Epithelial cell of esophagus (primary cell): Measurements from ENCODE around the gene SPATA32.
A peak's percentile ranks its signal among the peaks of the same experiment; 100 is the strongest.

Source experiments
- DNase-seq: peaks from one replicate; pipeline ENCODE4 v3.0.0; 2010; ENCODE audit warnings: low read depth
- H3K4me3 ChIP-seq: 2 replicates; pipeline ENCODE4 v1.5.1; 2011; ENCODE audit warnings: mild to moderate bottlenecking, low read length, control low read depth
- TF ChIP-seq, protein P1 (sequence below): IDR thresholded peaks from 2 replicates; pipeline ENCODE4 v1.5.1; 2011; ENCODE audit warnings: low read depth, mild to moderate bottlenecking, low read length, control low read depth, inconsistent platforms; ENCODE audit not compliant: insufficient read depth; ENCODE audit errors: missing control alignments

Gene SPATA32

DNA sequence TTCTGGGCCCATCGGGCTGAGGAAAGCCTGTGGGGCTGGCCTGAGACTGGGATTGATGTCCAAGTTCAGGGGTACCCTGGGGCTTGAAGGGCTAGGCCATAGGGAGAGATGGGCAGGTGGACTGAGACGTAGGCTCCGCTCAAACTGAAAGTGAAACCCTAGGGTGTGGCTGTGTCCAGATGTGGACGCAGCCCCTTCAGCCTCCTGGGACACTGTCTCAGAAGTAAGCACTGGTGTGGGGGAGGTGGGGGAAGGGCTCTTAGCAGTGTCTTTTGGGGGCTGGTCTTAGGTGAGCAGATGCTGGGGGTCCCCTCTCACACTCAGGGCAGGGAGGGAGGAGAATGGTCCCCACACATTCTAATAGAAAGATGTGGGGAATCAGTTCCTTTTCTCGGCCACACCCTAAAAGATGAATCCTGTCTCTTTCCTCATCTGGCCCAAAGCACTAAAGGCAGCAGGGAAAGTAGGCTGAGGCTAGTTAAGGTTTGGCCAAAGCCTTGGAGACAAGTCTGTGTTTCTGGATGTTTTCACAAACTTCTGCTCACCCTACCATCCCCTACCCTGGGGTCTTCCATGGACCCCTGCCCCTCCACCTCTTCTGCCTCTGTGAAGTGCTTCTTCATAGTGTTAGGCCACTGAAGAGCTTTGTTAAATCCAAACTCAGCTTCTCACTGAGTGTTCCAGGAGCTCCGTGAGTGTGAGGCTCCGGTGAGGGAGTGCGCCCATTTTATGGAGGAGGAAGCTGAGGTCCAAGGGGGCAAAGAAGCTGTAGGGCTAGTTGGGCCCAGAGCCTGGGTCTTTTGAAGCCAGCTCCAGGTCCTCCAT is 34.6 kb downstream of the SPATA32 start:
- TF ChIP-seq, protein P1, sequence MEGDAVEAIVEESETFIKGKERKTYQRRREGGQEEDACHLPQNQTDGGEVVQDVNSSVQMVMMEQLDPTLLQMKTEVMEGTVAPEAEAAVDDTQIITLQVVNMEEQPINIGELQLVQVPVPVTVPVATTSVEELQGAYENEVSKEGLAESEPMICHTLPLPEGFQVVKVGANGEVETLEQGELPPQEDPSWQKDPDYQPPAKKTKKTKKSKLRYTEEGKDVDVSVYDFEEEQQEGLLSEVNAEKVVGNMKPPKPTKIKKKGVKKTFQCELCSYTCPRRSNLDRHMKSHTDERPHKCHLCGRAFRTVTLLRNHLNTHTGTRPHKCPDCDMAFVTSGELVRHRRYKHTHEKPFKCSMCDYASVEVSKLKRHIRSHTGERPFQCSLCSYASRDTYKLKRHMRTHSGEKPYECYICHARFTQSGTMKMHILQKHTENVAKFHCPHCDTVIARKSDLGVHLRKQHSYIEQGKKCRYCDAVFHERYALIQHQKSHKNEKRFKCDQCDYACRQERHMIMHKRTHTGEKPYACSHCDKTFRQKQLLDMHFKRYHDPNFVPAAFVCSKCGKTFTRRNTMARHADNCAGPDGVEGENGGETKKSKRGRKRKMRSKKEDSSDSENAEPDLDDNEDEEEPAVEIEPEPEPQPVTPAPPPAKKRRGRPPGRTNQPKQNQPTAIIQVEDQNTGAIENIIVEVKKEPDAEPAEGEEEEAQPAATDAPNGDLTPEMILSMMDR: no peak
- DNase-seq: peak; percentile 33
- no peak overlapping the region for H3K4me3 ChIP-seq

DNA sequence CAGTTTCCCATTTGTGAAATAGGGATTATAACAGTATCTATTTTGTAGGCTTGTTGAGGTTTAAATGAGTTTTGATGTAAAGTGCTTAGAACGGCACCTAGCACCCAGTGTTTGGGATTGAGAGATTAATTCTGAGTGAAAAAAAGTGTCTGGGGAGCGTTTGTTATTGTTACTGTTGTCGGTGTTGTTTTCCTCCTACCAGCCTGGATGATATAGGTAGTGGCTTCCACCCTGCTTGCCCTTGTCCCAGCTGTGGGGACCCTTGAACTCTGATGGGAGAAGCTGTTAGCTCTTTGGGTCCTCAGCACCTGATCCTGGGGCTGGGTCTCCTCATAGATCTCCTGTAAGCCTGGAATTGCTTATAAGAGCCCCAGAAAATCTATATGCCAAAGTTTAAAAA is 35.3 kb downstream of the SPATA32 start:
- no peak for DNase-seq
- TF ChIP-seq, protein P1: no peak
- H3K4me3 ChIP-seq: no peak overlapping the region

DNA sequence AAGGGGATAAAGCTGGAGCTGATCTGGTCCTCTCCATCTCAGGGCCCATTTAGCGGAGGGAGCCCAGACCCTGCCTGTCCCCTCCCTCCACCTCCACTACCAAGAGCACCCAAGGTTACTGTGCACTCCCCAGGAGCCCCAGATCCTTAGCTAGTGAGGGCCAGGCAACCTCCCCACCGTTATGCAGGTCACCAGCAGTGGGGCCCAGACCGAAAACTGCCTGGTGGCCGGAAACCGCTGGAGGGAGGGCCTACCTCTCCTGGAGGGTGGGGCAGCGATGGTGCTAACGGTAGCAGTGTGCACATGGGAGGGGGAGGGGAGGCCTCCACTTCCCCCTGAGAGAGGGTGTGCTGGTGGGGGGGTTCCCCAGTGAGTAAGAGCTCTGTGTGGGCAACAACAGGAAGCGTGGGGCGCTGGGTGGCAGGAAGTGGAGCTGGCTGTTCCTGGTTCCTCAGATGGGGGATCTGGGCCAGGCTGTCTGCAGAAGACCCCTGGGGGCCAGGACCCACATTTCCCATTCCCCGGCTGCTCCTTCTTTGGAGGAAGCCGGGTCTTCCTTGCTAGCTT is 35.8 kb downstream of the SPATA32 start:
- H3K4me3 ChIP-seq: no peak overlapping the region
- TF ChIP-seq, protein P1: no peak
- DNase-seq: peak; percentile 21

DNA sequence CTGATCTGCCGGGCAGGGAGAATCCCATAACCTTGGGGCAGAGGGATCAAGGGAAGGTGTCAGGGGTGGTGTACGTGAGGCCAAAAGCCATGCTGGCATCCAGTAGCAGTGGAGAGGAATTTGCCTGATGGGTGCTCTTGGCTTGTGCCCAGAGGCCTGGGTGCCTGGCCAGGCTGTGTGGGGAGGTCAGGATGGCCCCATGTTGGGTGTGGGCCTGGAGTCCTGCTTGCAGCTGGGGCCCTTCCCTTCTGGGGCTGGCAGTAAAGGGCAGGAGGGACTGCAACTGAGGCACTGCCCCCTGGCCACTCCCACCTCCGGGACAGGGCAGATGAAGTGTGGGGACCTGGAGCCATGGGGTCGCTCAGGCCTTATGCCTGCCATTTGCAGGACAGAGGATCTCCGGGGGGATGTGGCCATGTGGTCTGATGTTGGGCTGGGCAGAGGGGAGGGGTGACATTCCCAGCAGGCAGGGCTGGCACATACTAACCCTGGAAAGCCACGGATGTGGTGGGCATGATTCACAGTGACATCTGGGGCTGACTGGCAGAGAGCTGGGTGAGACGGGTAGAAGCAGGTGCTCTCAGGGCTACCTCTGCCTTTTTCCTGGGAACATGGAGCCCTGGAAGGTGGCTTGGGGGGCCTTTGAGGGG is 36.7 kb downstream of the SPATA32 start:
- TF ChIP-seq, protein P1: no peak
- H3K4me3 ChIP-seq: no peak overlapping the region
- peak; percentile 37 for DNase-seq

DNA sequence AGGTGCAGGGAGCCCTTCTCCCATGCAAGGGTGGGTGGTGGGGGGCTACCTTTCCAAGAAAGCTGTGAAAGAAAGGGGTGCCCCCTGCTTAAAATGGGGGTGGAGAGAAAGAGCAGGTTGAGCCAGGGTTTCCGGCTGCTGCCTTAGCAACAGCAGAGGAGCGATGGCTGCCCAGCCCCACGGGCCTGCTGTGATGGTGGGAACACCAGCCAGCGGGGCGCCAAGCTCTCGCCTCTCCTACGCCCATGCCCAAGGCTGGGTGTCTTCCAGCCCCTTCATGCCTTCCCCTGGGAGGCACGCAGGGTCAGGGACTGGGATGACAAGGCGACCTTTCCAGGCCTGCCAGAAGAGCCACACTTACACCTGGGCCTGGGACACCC is 37.2 kb downstream of the SPATA32 start:
- DNase-seq: no peak
- no peak overlapping the region for H3K4me3 ChIP-seq
- TF ChIP-seq, protein P1: no peak

DNA sequence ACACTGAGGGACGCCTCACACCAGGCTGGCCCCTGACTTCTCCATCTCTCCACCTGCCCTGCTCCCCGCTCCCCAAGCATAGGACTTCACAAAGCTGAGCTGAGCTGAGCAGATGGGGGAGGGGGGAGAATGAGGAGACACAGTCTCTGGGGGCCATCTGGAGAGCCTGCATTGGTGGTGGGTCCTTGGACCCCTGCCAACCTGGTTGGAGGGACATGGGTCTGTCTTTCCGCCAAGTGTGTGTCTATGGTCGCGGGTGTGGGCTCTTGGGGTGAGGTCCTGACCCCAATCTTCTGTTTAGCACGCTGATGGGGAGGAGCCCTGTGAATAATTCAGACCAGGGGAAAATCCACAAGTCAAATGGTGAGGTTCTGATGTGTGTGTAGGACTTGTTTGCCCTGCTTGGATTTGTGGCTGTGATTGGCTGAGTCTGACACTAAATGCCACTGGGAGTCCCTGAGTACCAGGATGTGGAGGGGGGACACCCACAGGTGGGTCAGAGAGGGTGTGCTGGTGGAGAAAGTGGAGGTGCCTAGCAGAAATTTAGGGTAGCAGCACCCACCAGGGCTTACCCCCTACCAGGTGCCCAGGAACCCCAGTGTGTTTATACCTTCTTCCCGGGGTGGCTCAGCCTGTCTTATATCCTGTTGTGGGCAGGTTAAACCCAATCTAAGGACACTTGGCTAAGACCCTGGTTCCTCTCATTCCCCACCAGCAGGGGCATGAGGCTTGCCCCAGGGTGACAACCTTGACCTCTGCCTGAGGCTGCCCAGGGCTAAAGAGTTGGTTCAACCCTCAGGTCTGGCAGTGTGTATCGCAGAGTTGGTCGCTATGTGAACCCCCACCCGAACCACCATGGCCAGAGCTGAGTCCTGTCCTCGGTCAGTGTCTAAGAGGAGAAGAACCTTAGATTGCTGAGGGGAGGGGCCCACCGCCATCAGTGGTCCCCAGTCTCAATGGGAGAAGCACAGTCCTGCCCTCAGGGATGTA is 38.1 kb downstream of the SPATA32 start:
- TF ChIP-seq, protein P1: no peak
- DNase-seq: no peak
- H3K4me3 ChIP-seq: no peak overlapping the region
